CD14-positive monocyte (primary cell): Measurements from ENCODE around the gene HSPA6. TPM values are rescaled to one million over a fixed set of nuclear protein-coding genes. Genes with fewer than 3 reads are reported as not detected.
"Not testable (repeated sequence)": the region's sequence is repeated elsewhere in the genome, so short reads cannot be mapped to it uniquely, and the experiment has no call there.

Experiments
- DNase-seq, 3 donors: peaks; one replicate each; pipeline ENCODE4 v3.0.0-alpha.2; 2011 to 2022
- H2AFZ ChIP-seq: 2 replicates; pipeline ENCODE4 v1.6.0; 2012; ENCODE audit warnings: mild to moderate bottlenecking, low read depth, low read length, inconsistent platforms; ENCODE audit not compliant: insufficient read depth, poor library complexity, severe bottlenecking
- H3K27ac ChIP-seq, 2 donors: 1 replicate in 1 of 2; 2 replicates in 1 of 2; pipeline ENCODE4 v1.5.1; 2012 to 2013; ENCODE audit warnings: low read length in 2 of 2, control low read depth in 1 of 2, inconsistent platforms in 1 of 2, low read depth in 1 of 2, mild to moderate bottlenecking in 1 of 2
- H3K27me3 ChIP-seq, 2 donors: one replicate each; pipeline versions ENCODE4 v1.6.0 to v1.6.1; 2011 to 2013; ENCODE audit warnings: low read length in 2 of 2; ENCODE audit not compliant: control insufficient read depth in 2 of 2, insufficient read depth in 2 of 2
- H3K36me3 ChIP-seq, 2 donors: replicated peaks in 1 of 2; 1 replicate in 1 of 2; 2 replicates in 1 of 2; pipeline versions ENCODE4 v1.5.1 to v1.6.1; 2012 to 2013; ENCODE audit warnings: low read length in 2 of 2, control low read depth in 1 of 2, inconsistent platforms in 1 of 2, mild to moderate bottlenecking in 1 of 2; ENCODE audit not compliant: insufficient read depth in 2 of 2, control insufficient read depth in 1 of 2
- H3K4me1 ChIP-seq, 2 donors: 1 replicate in 1 of 2; 2 replicates in 1 of 2; pipeline versions ENCODE4 v1.5.1 to v1.6.1; 2012 to 2013; ENCODE audit warnings: low read length in 2 of 2, control low read depth in 1 of 2, inconsistent platforms in 1 of 2, mild to moderate bottlenecking in 1 of 2, moderate library complexity in 1 of 2; ENCODE audit not compliant: insufficient read depth in 2 of 2, control insufficient read depth in 1 of 2
- H3K4me2 ChIP-seq: replicated peaks from 2 replicates; pipeline ENCODE3; 2012; ENCODE audit warnings: low read length, moderate library complexity, mild to moderate bottlenecking; ENCODE audit not compliant: poor library complexity, severe bottlenecking; ENCODE audit errors: extremely low read depth
- H3K4me3 ChIP-seq, 3 experiments: fragments of 200-600 bp in 1 of 3; sonication (generic) in 1 of 3; replicated peaks in 1 of 3; 1 replicate in 2 of 3; 2 replicates in 1 of 3; pipeline ENCODE4 v1.5.1; 2011 to 2013; ENCODE audit warnings: low read length in 3 of 3, mild to moderate bottlenecking in 3 of 3, control low read depth in 2 of 3, low read depth in 2 of 3, inconsistent platforms in 1 of 3, moderate library complexity in 1 of 3
- H3K79me2 ChIP-seq: 2 replicates; pipeline ENCODE4 v1.6.0; 2012; ENCODE audit warnings: mild to moderate bottlenecking, control low read depth, inconsistent platforms, low read length, moderate library complexity; ENCODE audit not compliant: insufficient read depth
- H3K9ac ChIP-seq: 2 replicates; pipeline ENCODE4 v1.6.0; 2017; ENCODE audit warnings: low read length, mild to moderate bottlenecking; ENCODE audit not compliant: insufficient read depth, poor library complexity, severe bottlenecking
- H3K9me3 ChIP-seq, 2 donors: replicated peaks in 1 of 2; 1 replicate in 1 of 2; 2 replicates in 1 of 2; pipeline versions ENCODE4 v1.5.1 to v1.6.1; 2012 to 2013; ENCODE audit warnings: low read length in 2 of 2, control low read depth in 1 of 2; ENCODE audit not compliant: control insufficient read depth in 1 of 2, insufficient read depth in 1 of 2
- H4K20me1 ChIP-seq: 2 replicates; pipeline ENCODE4 v1.6.0; 2012; ENCODE audit warnings: mild to moderate bottlenecking, low read length, control low read depth, moderate library complexity; ENCODE audit not compliant: insufficient read depth
- H3K27ac Mint-ChIP-seq, 7 donors: one replicate each; pipeline ENCODE4 v1.8.0; 2020; ENCODE audit warnings: mild to moderate bottlenecking in 7 of 7, mixed read lengths in 7 of 7, moderate library complexity in 6 of 7, inconsistent platforms in 2 of 7
- H3K27me3 Mint-ChIP-seq, 3 donors: one replicate each; pipeline ENCODE4 v1.8.0; 2021 to 2022; ENCODE audit warnings: low read depth in 3 of 3, mild to moderate bottlenecking in 3 of 3, mixed read lengths in 3 of 3, moderate library complexity in 3 of 3, inconsistent platforms in 1 of 3
- H3K36me3 Mint-ChIP-seq, 2 donors: one replicate each; pipeline ENCODE4 v1.8.0; 2020; ENCODE audit warnings: mixed read lengths in 2 of 2, inconsistent platforms in 1 of 2, mild to moderate bottlenecking in 1 of 2
- H3K4me1 Mint-ChIP-seq: one replicate; pipeline ENCODE4 v1.8.0; 2020; ENCODE audit warnings: mild to moderate bottlenecking, mixed read lengths
- H3K4me3 Mint-ChIP-seq, 2 donors: one replicate each; pipeline ENCODE4 v1.8.0; 2020; ENCODE audit warnings: mild to moderate bottlenecking in 2 of 2, mixed read lengths in 2 of 2, moderate library complexity in 1 of 2
- H3K9me3 Mint-ChIP-seq, 7 donors: one replicate each; pipeline ENCODE4 v1.8.0; 2020 to 2022; ENCODE audit warnings: mixed read lengths in 7 of 7, mild to moderate bottlenecking in 6 of 7, moderate library complexity in 6 of 7, inconsistent platforms in 2 of 7
- WGBS: methylation state at CpG from one replicate; pipeline ENCODE4 v1.1.5; 2013; ENCODE audit warnings: missing lambda C conversion rate; ENCODE audit not compliant: insufficient coverage; 5-methylcytosine and 5-hydroxymethylcytosine counted together
- intact Hi-C, 2 donors: fragments of 100-400 bp; cut with micrococcal nuclease; formaldehyde crosslinking; loops; one replicate each; pipeline versions ENCODE4 v1.15.0 to v1.15.1; 2023
- polyA plus RNA-seq, 3 donors: library from polyadenylated mRNA; depleted of rRNA in 1 of 3; unstranded in 2 of 3; stranded (reverse) in 1 of 3; fragments of 300-500 nt in 2 of 3; fragments of >200 nt in 1 of 3; fragmentation: Illumina TruSeq in 2 of 3; gene quantifications; 1 replicate in 2 of 3; 2 replicates in 1 of 3; pipeline ENCODE4 v1.2.3, GENCODE V29; 2012 to 2021

The HSPA6 gene
- polyA plus RNA-seq, 3 donors = 3.4 to 37.5 (median 19.3) TPM

DNA sequence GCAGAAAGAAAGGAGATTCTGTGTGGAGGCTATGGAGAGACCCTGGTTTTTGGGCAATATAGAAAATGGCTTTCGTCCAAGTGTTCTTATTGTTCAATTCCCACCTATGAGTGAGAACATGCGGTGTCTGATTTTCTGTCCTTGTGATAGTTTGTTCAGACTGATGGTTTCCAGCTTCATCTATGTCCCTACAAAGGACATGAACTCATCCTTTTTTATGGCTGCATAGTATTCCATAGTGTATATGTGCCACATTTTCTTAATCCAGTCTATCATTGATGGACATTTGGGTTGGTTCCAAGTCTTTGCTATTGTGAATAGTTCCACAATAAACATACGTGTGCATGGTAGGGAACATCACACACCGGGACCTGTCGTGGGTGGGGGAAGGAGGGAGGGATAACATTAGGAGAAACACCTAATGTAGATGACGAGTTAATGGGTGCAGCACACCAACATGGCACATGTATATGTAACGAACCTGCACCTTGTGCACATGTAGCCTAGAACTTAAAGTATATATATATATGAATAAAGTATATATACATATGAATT, 14.7 kb downstream of the HSPA6 start:
- H3K27ac Mint-ChIP-seq, DNase-seq, H3K27ac ChIP-seq, H4K20me1 ChIP-seq, H3K27me3 ChIP-seq, intact Hi-C loops, H3K36me3 ChIP-seq, H3K79me2 ChIP-seq, H3K9me3 ChIP-seq, H3K4me2 ChIP-seq, H3K4me3 Mint-ChIP-seq, H3K9ac ChIP-seq, H3K4me3 ChIP-seq, H2AFZ ChIP-seq: not testable (repeated sequence)
- H3K36me3 Mint-ChIP-seq = peaks cover 6 to 22% of the 10 kb centered on the region in 2 donors
- peaks cover 0 to 12% (median 5%) of the 10 kb centered on the region in 7 donors for H3K9me3 Mint-ChIP-seq
- WGBS = 100% methylated on average over 1 of the region's 7 CpGs
- H3K27me3 Mint-ChIP-seq = peaks cover 2 to 13% (median 6%) of the 10 kb centered on the region in 3 donors
- H3K4me1 Mint-ChIP-seq = peaks cover 31% of the 10 kb centered on the region
- peaks cover 16 to 25% of the 10 kb centered on the region in 2 donors for H3K4me1 ChIP-seq

DNA sequence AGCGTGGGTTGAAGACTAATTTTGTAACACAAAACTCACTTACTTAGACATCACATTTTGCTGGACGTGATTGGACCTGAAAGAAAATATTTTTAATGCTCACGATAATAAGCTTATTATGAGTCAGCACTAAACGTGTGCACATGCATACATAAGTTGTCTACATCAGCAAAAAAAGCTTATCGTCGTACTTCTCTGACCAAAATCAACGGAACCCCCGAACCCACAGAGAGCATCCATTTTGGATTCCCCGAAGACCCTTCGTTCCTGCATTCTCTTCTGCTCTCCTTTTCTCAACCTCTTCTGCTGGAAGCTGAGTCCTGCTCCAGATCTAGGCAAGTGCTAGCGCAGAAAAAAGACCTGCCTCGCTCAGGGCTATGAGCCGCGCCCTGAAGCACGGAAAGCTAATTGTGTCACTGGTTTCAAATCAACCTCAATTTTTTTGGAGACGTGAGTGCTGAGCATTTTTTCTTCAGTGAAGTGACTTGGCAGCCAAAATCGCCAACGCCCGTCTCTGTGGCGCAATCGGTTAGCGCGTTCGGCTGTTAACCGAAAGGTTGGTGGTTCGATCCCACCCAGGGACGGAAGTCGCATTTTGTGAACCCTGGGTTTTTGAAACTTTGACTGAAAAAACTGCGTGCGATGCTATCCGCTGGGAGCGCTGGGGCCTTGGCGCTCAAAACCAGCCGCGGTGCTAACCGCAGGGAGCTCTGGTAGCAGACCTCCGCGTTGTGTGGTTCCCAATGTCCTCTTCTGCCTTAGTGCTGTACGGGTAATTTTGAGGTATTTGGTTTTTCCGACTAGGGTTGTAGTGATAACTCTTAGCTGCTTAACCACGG, 15.6 kb downstream of the HSPA6 start:
- H3K4me1 Mint-ChIP-seq = peaks cover 36% of the 10 kb centered on the region
- Histone ChIP-seq H2AFZ (peak overlapping the region; percentile 73), H3K4me3 (peak overlapping the region; percentile 34 to 79 (median 42)), H3K4me1 (peaks cover 22 to 31% of the 10 kb centered on the region in 2 donors), H3K27ac (peak overlapping the region; percentile 41 to 72), H3K4me2 (peak overlapping the region; percentile 68)
- intact Hi-C loops, H3K27me3 ChIP-seq, H4K20me1 ChIP-seq, H3K9ac ChIP-seq, H3K79me2 ChIP-seq, H3K36me3 ChIP-seq, H3K9me3 ChIP-seq: not testable (repeated sequence)
- under 1% methylated on average over 34 of the region's 41 CpGs for WGBS
- peak overlapping the region; percentile 17 to 95 (median 86) for H3K27ac Mint-ChIP-seq
- peaks cover 6 to 22% of the 10 kb centered on the region in 2 donors for H3K36me3 Mint-ChIP-seq
- DNase-seq = peak; percentile 80 to 87 (median 82)
- peaks cover 2 to 15% (median 6%) of the 10 kb centered on the region in 3 donors for H3K27me3 Mint-ChIP-seq
- peak overlapping the region; percentile 83 to 95 for H3K4me3 Mint-ChIP-seq
- H3K9me3 Mint-ChIP-seq = peaks cover 0 to 12% (median 5%) of the 10 kb centered on the region in 7 donors

GRCh38 chr1:161540570-161540960, 16.2 kb downstream of the HSPA6 start:
- peak overlapping the region in 2 of 3 experiments; percentile 42 to 79 for H3K4me3 ChIP-seq
- peaks cover 28 to 38% of the 10 kb centered on the region in 2 donors for H3K4me1 ChIP-seq
- H3K27me3 ChIP-seq, H3K9me3 ChIP-seq, intact Hi-C loops, H3K36me3 ChIP-seq, H2AFZ ChIP-seq, H3K79me2 ChIP-seq, H3K9ac ChIP-seq, H4K20me1 ChIP-seq: not testable (repeated sequence)
- H3K4me2 ChIP-seq = peak overlapping the region; percentile 68
- peak in 2 of 3 donors; percentile 50 to 52 for DNase-seq
- H3K36me3 Mint-ChIP-seq = peaks cover 6 to 25% of the 10 kb centered on the region in 2 donors
- peak overlapping the region; percentile 41 to 72 for H3K27ac ChIP-seq
- H3K27me3 Mint-ChIP-seq = peaks cover 2 to 15% (median 6%) of the 10 kb centered on the region in 3 donors
- H3K27ac Mint-ChIP-seq = peak overlapping the region in 5 of 7 donors; percentile 81 to 95 (median 89)
- H3K4me3 Mint-ChIP-seq = peak overlapping the region; percentile 83 to 95
- 0% methylated on average over 6 of the region's 10 CpGs for WGBS
- H3K4me1 Mint-ChIP-seq = peaks cover 42% of the 10 kb centered on the region
- H3K9me3 Mint-ChIP-seq = peaks cover 0 to 12% (median 5%) of the 10 kb centered on the region in 7 donors

DNA sequence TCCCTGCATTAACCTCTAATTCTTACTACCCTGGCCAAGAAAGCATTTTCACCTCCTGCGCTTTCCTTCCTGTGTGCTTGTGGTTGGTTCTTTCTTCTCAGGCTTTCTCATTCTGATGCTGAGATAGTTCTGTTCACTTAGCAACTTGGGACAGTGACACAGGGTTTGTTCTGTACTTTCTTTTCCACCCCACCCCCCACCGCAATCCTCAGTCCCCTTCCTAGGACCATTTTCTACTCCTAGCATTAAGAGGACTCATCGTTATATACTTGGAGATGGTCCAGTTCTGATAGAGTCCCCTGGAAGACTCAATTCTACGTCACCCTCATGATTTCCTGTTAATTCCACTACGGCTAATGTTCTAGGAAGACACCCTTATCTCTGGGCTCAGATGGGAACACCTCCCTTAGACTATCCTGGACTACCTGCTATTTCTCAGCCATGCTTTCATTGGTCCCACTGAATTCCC, 17.8 kb downstream of the HSPA6 start:
- Mint-ChIP-seq H3K36me3 (peaks cover 9 to 30% of the 10 kb centered on the region in 2 donors), H3K27me3 (peaks cover 2 to 15% (median 6%) of the 10 kb centered on the region in 3 donors), H3K4me3 (peak overlapping the region in 1 of 2 donors; percentile 69), H3K4me1 (peaks cover 47% of the 10 kb centered on the region)
- H3K79me2 ChIP-seq, H3K4me2 ChIP-seq, H3K27ac ChIP-seq, H3K9me3 ChIP-seq, H3K9me3 Mint-ChIP-seq, H3K9ac ChIP-seq, H3K4me3 ChIP-seq, DNase-seq, H3K36me3 ChIP-seq, H4K20me1 ChIP-seq, H2AFZ ChIP-seq, intact Hi-C loops, H3K27ac Mint-ChIP-seq, H3K27me3 ChIP-seq: not testable (repeated sequence)
- peaks cover 29 to 39% of the 10 kb centered on the region in 2 donors for H3K4me1 ChIP-seq
- 100% methylated on average over 1 of the region's 5 CpGs for WGBS
